ENCODE data around the gene MEGF10. TPM values are rescaled to one million over a fixed set of nuclear protein-coding genes. Genes with fewer than 3 reads are reported as not detected.

The MEGF10 gene
- total RNA-seq, 2 experiments from 2014 or later = not detected

GRCh38 chr5:127439644-127440043, 149.0 kb downstream of the MEGF10 start:
- POLR2A ChIA-PET = no interaction called here
- Mint-ChIP-seq H3K36me3 (no peaks in the 10 kb centered on the region), H3K27ac (no peak overlapping the region), H3K27me3 (peaks cover 16% of the 10 kb centered on the region), H3K9me3 (no peaks in the 10 kb centered on the region), H3K4me3 (no peak overlapping the region), H3K4me1 (no peaks in the 10 kb centered on the region)
- no peak for DNase-seq
- ATAC-seq (ENCODE audit: low read depth) = no peak

- Mint-ChIP-seq H3K27ac (no peak overlapping the region), H3K27me3 (peaks cover 16% of the 10 kb centered on the region), H3K4me1 (no peaks in the 10 kb centered on the region), H3K36me3 (no peaks in the 10 kb centered on the region), H3K4me3 (no peak overlapping the region), H3K9me3 (no peaks in the 10 kb centered on the region)
- ATAC-seq (ENCODE audit: low read depth) (no peak), DNase-seq (no peak)
- POLR2A ChIA-PET = no interaction called here
These were observed 150.2 kb downstream of the MEGF10 start for GRCh38 chr5:127440831-127441230.

GRCh38 chr5:127441799-127442484, 151.3 kb downstream of the MEGF10 start:
- POLR2A ChIA-PET = no interaction called here
- Mint-ChIP-seq H3K4me3 (no peak overlapping the region), H3K27ac (no peak overlapping the region), H3K27me3 (peaks cover 11% of the 10 kb centered on the region), H3K4me1 (no peaks in the 10 kb centered on the region), H3K36me3 (no peaks in the 10 kb centered on the region), H3K9me3 (no peaks in the 10 kb centered on the region)
- ATAC-seq (ENCODE audit: low read depth) = no peak
- DNase-seq = no peak

GRCh38 chr5:127444171-127444570, 153.6 kb downstream of the MEGF10 start:
- POLR2A ChIA-PET = no interaction called here
- no peak for DNase-seq
- H3K9me3 Mint-ChIP-seq = no peaks in the 10 kb centered on the region
- no peaks in the 10 kb centered on the region for H3K4me1 Mint-ChIP-seq
- no peak overlapping the region for H3K4me3 Mint-ChIP-seq
- H3K36me3 Mint-ChIP-seq = no peaks in the 10 kb centered on the region
- no peak overlapping the region for H3K27ac Mint-ChIP-seq
- peaks cover 6% of the 10 kb centered on the region for H3K27me3 Mint-ChIP-seq
- ATAC-seq (ENCODE audit: low read depth) = no peak

- no peaks in the 10 kb centered on the region for H3K4me1 Mint-ChIP-seq
- H3K27me3 Mint-ChIP-seq = peaks cover 9% of the 10 kb centered on the region
- no peaks in the 10 kb centered on the region for H3K9me3 Mint-ChIP-seq
- DNase-seq (no peak), ATAC-seq (ENCODE audit: low read depth) (no peak)
- POLR2A ChIA-PET = no interaction called here
- no peak overlapping the region for H3K4me3 Mint-ChIP-seq
- no peaks in the 10 kb centered on the region for H3K36me3 Mint-ChIP-seq
- H3K27ac Mint-ChIP-seq = no peak overlapping the region
These were observed 154.7 kb downstream of the MEGF10 start for GRCh38 chr5:127445328-127445727.

GRCh38 chr5:127446626-127447025, 156.0 kb downstream of the MEGF10 start:
- H3K36me3 Mint-ChIP-seq = no peaks in the 10 kb centered on the region
- DNase-seq (no peak), ATAC-seq (ENCODE audit: low read depth) (no peak)
- no peak overlapping the region for H3K4me3 Mint-ChIP-seq
- H3K4me1 Mint-ChIP-seq = no peaks in the 10 kb centered on the region
- H3K9me3 Mint-ChIP-seq = no peaks in the 10 kb centered on the region
- H3K27me3 Mint-ChIP-seq = peaks cover 7% of the 10 kb centered on the region
- POLR2A ChIA-PET = no interaction called here
- H3K27ac Mint-ChIP-seq = no peak overlapping the region

GRCh38 chr5:127447827-127448226, 157.2 kb downstream of the MEGF10 start:
- H3K36me3 Mint-ChIP-seq = no peaks in the 10 kb centered on the region
- ATAC-seq (ENCODE audit: low read depth) (no peak), DNase-seq (no peak)
- POLR2A ChIA-PET = no interaction called here
- H3K9me3 Mint-ChIP-seq = no peaks in the 10 kb centered on the region
- no peaks in the 10 kb centered on the region for H3K4me1 Mint-ChIP-seq
- no peak overlapping the region for H3K27ac Mint-ChIP-seq
- H3K4me3 Mint-ChIP-seq = no peak overlapping the region
- peaks cover 9% of the 10 kb centered on the region for H3K27me3 Mint-ChIP-seq

- Mint-ChIP-seq H3K36me3 (no peaks in the 10 kb centered on the region), H3K27me3 (peaks cover 6% of the 10 kb centered on the region), H3K4me3 (no peak overlapping the region), H3K4me1 (no peaks in the 10 kb centered on the region), H3K27ac (no peak overlapping the region), H3K9me3 (no peaks in the 10 kb centered on the region)
- ATAC-seq (ENCODE audit: low read depth) = no peak
- POLR2A ChIA-PET = no interaction called here
- no peak for DNase-seq
These were observed 159.4 kb downstream of the MEGF10 start for GRCh38 chr5:127450046-127450445.

GRCh38 chr5:127451096-127451495, 160.5 kb downstream of the MEGF10 start:
- ATAC-seq (ENCODE audit: low read depth) = no peak
- POLR2A ChIA-PET = no interaction called here

GRCh38 chr5:127452626-127453025, 162.0 kb downstream of the MEGF10 start:
- no peak overlapping the region for H3K4me3 Mint-ChIP-seq
- no peaks in the 10 kb centered on the region for H3K4me1 Mint-ChIP-seq
- H3K27ac Mint-ChIP-seq = no peak overlapping the region
- DNase-seq = no peak
- no peaks in the 10 kb centered on the region for H3K9me3 Mint-ChIP-seq
- no peak for ATAC-seq (ENCODE audit: low read depth)
- POLR2A ChIA-PET = no interaction called here
- H3K27me3 Mint-ChIP-seq = peaks cover 9% of the 10 kb centered on the region
- no peaks in the 10 kb centered on the region for H3K36me3 Mint-ChIP-seq

More at GRCh38 chr5:127451096-127451495, 160.5 kb downstream of the MEGF10 start:
- no peaks in the 10 kb centered on the region for H3K4me1 Mint-ChIP-seq
- no peaks in the 10 kb centered on the region for H3K36me3 Mint-ChIP-seq
- H3K27me3 Mint-ChIP-seq = peaks cover 6% of the 10 kb centered on the region
- no peak overlapping the region for H3K4me3 Mint-ChIP-seq
- no peaks in the 10 kb centered on the region for H3K9me3 Mint-ChIP-seq
- no peak overlapping the region for H3K27ac Mint-ChIP-seq
- no peak for DNase-seq

GRCh38 chr5:127471211-127471610, 180.6 kb downstream of the MEGF10 start:
- DNase-seq (no peak), ATAC-seq (ENCODE audit: low read depth) (no peak)
- POLR2A ChIA-PET = no interaction called here
- Mint-ChIP-seq H3K4me1 (no peaks in the 10 kb centered on the region), H3K9me3 (no peaks in the 10 kb centered on the region), H3K27ac (no peak overlapping the region), H3K36me3 (no peaks in the 10 kb centered on the region), H3K27me3 (peaks cover 21% of the 10 kb centered on the region), H3K4me3 (no peak overlapping the region)

- Mint-ChIP-seq H3K36me3 (no peaks in the 10 kb centered on the region), H3K4me3 (no peak overlapping the region), H3K4me1 (no peaks in the 10 kb centered on the region), H3K9me3 (no peaks in the 10 kb centered on the region), H3K27ac (no peak overlapping the region), H3K27me3 (peaks cover 18% of the 10 kb centered on the region)
- no peak for DNase-seq
- POLR2A ChIA-PET = no interaction called here
- no peak for ATAC-seq (ENCODE audit: low read depth)
These were observed 182.1 kb downstream of the MEGF10 start for GRCh38 chr5:127472700-127473099.

- H3K9me3 Mint-ChIP-seq = no peaks in the 10 kb centered on the region
- POLR2A ChIA-PET = no interaction called here
These were observed 195.9 kb downstream of the MEGF10 start for GRCh38 chr5:127486471-127486870.

GRCh38 chr5:127492854-127493738, 202.5 kb downstream of the MEGF10 start:
- DNase-seq = no peak
- peak; percentile 39 for ATAC-seq (ENCODE audit: low read depth)
- Mint-ChIP-seq H3K27me3 (peaks cover 48% of the 10 kb centered on the region), H3K9me3 (no peaks in the 10 kb centered on the region), H3K27ac (no peak overlapping the region), H3K36me3 (no peaks in the 10 kb centered on the region), H3K4me3 (no peak overlapping the region), H3K4me1 (no peaks in the 10 kb centered on the region)
- POLR2A ChIA-PET = no interaction called here

More at GRCh38 chr5:127486471-127486870, 195.9 kb downstream of the MEGF10 start:
- Mint-ChIP-seq H3K27ac (no peak overlapping the region), H3K36me3 (no peaks in the 10 kb centered on the region), H3K27me3 (peaks cover 42% of the 10 kb centered on the region), H3K4me3 (no peak overlapping the region), H3K4me1 (no peaks in the 10 kb centered on the region)
- ATAC-seq (ENCODE audit: low read depth) = no peak
- no peak for DNase-seq
